H9 (cell line): ENCODE measurements around the gene TNKS2. TPM values are rescaled to one million over a fixed set of nuclear protein-coding genes. Genes with fewer than 3 reads are reported as not detected.

ENCODE experiments used
- DNase-seq: peaks from one replicate; pipeline ENCODE4 v3.0.0-alpha.2; 2017
- H2AFZ ChIP-seq: one replicate; pipeline ENCODE4 v1.6.1; 2013; ENCODE audit warnings: mild to moderate bottlenecking, low read length, control low read depth, moderate library complexity
- H2AK5ac ChIP-seq: 2 replicates; pipeline ENCODE4 v1.6.1; 2013; ENCODE audit warnings: low read length, control low read depth, mixed read lengths; ENCODE audit not compliant: insufficient read length
- H2BK120ac ChIP-seq: one replicate; pipeline ENCODE4 v1.6.1; 2013; ENCODE audit warnings: low read depth, mild to moderate bottlenecking, low read length, control low read depth, inconsistent platforms; ENCODE audit not compliant: poor library complexity, severe bottlenecking
- H2BK12ac ChIP-seq: 2 replicates; pipeline ENCODE4 v1.6.1; 2013; ENCODE audit warnings: low read length, control low read depth, mixed read lengths, low read depth; ENCODE audit not compliant: insufficient read length
- H2BK15ac ChIP-seq: 2 replicates; pipeline ENCODE4 v1.6.1; 2013; ENCODE audit warnings: low read depth, low read length, control low read depth
- H2BK20ac ChIP-seq: one replicate; pipeline ENCODE4 v1.6.1; 2013; ENCODE audit warnings: low read depth, mild to moderate bottlenecking, low read length, control low read depth, inconsistent platforms; ENCODE audit not compliant: poor library complexity, severe bottlenecking
- H2BK5ac ChIP-seq: 2 replicates; pipeline ENCODE4 v1.6.1; 2013; ENCODE audit warnings: low read length, control low read depth, mixed read lengths; ENCODE audit not compliant: insufficient read length
- H3K14ac ChIP-seq: 2 replicates; pipeline ENCODE4 v1.6.1; 2013; ENCODE audit warnings: low read length, control low read depth; ENCODE audit not compliant: insufficient read depth
- H3K18ac ChIP-seq: 2 replicates; pipeline ENCODE4 v1.6.1; 2013; ENCODE audit warnings: low read depth, mild to moderate bottlenecking, mixed read lengths, low read length, control low read depth; ENCODE audit not compliant: insufficient read length
- H3K23ac ChIP-seq: 2 replicates; pipeline ENCODE4 v1.6.1; 2013; ENCODE audit warnings: low read length, control low read depth, mixed read lengths, low read depth; ENCODE audit not compliant: insufficient read length
- H3K23me2 ChIP-seq: 2 replicates; pipeline ENCODE4 v1.6.1; 2013; ENCODE audit warnings: low read depth, mild to moderate bottlenecking, mixed read lengths, low read length, control low read depth; ENCODE audit not compliant: insufficient read length, poor library complexity, severe bottlenecking
- H3K27ac ChIP-seq: 2 replicates; pipeline ENCODE4 v1.5.1; 2013; ENCODE audit warnings: low read length, control low read depth, mixed read lengths, low read depth; ENCODE audit not compliant: insufficient read length
- H3K27me3 ChIP-seq: 2 replicates; pipeline ENCODE4 v1.6.1; 2013; ENCODE audit warnings: low read length, control low read depth, inconsistent platforms; ENCODE audit not compliant: insufficient read depth
- H3K4ac ChIP-seq: 2 replicates; pipeline ENCODE4 v1.6.1; 2013; ENCODE audit warnings: low read depth, mild to moderate bottlenecking, control low read depth, inconsistent platforms, low read length, moderate library complexity
- H3K4me1 ChIP-seq: 2 replicates; pipeline ENCODE4 v1.6.1; 2013; ENCODE audit warnings: low read length, control low read depth, inconsistent platforms; ENCODE audit not compliant: insufficient read depth
- H3K4me2 ChIP-seq: 2 replicates; pipeline ENCODE4 v1.6.1; 2013; ENCODE audit warnings: low read length, control low read depth, mixed read lengths; ENCODE audit not compliant: insufficient read length, insufficient read depth
- H3K56ac ChIP-seq: 2 replicates; pipeline ENCODE4 v1.6.1; 2013; ENCODE audit warnings: low read depth, mild to moderate bottlenecking, mixed read lengths, low read length, control low read depth; ENCODE audit not compliant: insufficient read length
- H3K79me1 ChIP-seq: 2 replicates; pipeline ENCODE4 v1.6.1; 2013; ENCODE audit warnings: low read depth, mild to moderate bottlenecking, moderate library complexity, low read length, control low read depth, inconsistent platforms; ENCODE audit not compliant: insufficient read depth, poor library complexity, severe bottlenecking
- H3K79me2 ChIP-seq: 2 replicates; pipeline ENCODE4 v1.6.1; 2013; ENCODE audit warnings: low read length, control low read depth, inconsistent platforms; ENCODE audit not compliant: insufficient read depth
- H3K9ac ChIP-seq: 2 replicates; pipeline ENCODE4 v1.6.1; 2013; ENCODE audit warnings: low read length, control low read depth, mixed read lengths; ENCODE audit not compliant: insufficient read length; ENCODE audit errors: extremely low read depth
- H3K9me3 ChIP-seq: one replicate; pipeline ENCODE4 v1.6.1; 2013; ENCODE audit warnings: low read depth, low read length, inconsistent platforms; ENCODE audit not compliant: control insufficient read depth
- H3T11ph ChIP-seq: one replicate; pipeline ENCODE4 v1.6.1; 2013; ENCODE audit warnings: mild to moderate bottlenecking, low read length, control low read depth, inconsistent platforms
- H4K20me1 ChIP-seq: one replicate; pipeline ENCODE4 v1.6.1; 2013; ENCODE audit not compliant: control insufficient read depth, insufficient read length, insufficient read depth
- H4K5ac ChIP-seq: 2 replicates; pipeline ENCODE4 v1.6.1; 2013; ENCODE audit warnings: low read depth, mild to moderate bottlenecking, mixed read lengths, low read length, control low read depth; ENCODE audit not compliant: insufficient read length
- H4K8ac ChIP-seq: replicated peaks from 2 replicates; pipeline ENCODE4 v1.6.1; 2013; ENCODE audit warnings: low read length, control low read depth, mixed read lengths, low read depth; ENCODE audit not compliant: insufficient read length
- H4K91ac ChIP-seq: 2 replicates; pipeline ENCODE4 v1.6.1; 2013; ENCODE audit warnings: low read depth, mild to moderate bottlenecking, moderate library complexity, mixed read lengths, low read length, control low read depth; ENCODE audit not compliant: insufficient read length
- H3K27ac Mint-ChIP-seq, 3 experiments: 2 replicates in 2 of 3; 3 replicates in 1 of 3; pipeline ENCODE4 v1.8.0; 2020 to 2021; ENCODE audit warnings: mixed read lengths in 3 of 3, mild to moderate bottlenecking in 1 of 3, moderate library complexity in 1 of 3
- H3K27me3 Mint-ChIP-seq: 2 replicates; pipeline ENCODE4 v1.8.0; 2021; ENCODE audit warnings: low read depth, mild to moderate bottlenecking, moderate library complexity, mixed read lengths
- H3K36me3 Mint-ChIP-seq, 3 experiments: 2 replicates in 2 of 3; 3 replicates in 1 of 3; pipeline ENCODE4 v1.8.0; 2020 to 2021; ENCODE audit warnings: low read depth in 3 of 3, mixed read lengths in 3 of 3; ENCODE audit not compliant: insufficient read depth in 1 of 3
- H3K4me1 Mint-ChIP-seq, 2 experiments: 2 replicates each; pipeline ENCODE4 v1.8.0; 2020; ENCODE audit warnings: mixed read lengths in 2 of 2
- H3K4me3 Mint-ChIP-seq, 2 experiments: 2 replicates in 1 of 2; 3 replicates in 1 of 2; pipeline ENCODE4 v1.8.0; 2020 to 2021; ENCODE audit warnings: mild to moderate bottlenecking in 2 of 2, mixed read lengths in 2 of 2, moderate library complexity in 1 of 2
- H3K9me3 Mint-ChIP-seq, 2 experiments: 2 replicates in 1 of 2; 3 replicates in 1 of 2; pipeline ENCODE4 v1.8.0; 2020; ENCODE audit warnings: mild to moderate bottlenecking in 2 of 2, mixed read lengths in 2 of 2, moderate library complexity in 1 of 2
- CTCF ChIP-seq: fragments of 200-600 bp; sonication (generic); conservative IDR thresholded peaks from 3 replicates; pipeline ENCODE4 v1.8.0; 2021; ENCODE audit warnings: antibody characterized with exemption, mild to moderate bottlenecking
- WGBS: extraction: QIAGEN DNeasy Blood & Tissue Kit; methylation state at CpG from one replicate; pipeline ENCODE4 v1.1.7; 2013; ENCODE audit warnings: missing lambda C conversion rate, low lambda C conversion rate, mixed read lengths; ENCODE audit not compliant: insufficient read length; ENCODE audit errors: extremely low coverage; 5-methylcytosine and 5-hydroxymethylcytosine counted together
- total RNA-seq: library from RNA; stranded (reverse); gene quantifications from 2 replicates; pipeline ENCODE4 v1.2.1, GENCODE V29; 2021

Gene TNKS2
- total RNA-seq, 1 experiment from 2014 or later, result 58.9 TPM

- no peak overlapping the region for H3K4ac ChIP-seq
- WGBS, result no CpG with 5 or more reads among the region's 8 CpGs
- no peak overlapping the region for H4K5ac ChIP-seq
- no peaks in the 10 kb centered on the region for H3K23me2 ChIP-seq
- H3K9me3 ChIP-seq, result no peaks in the 10 kb centered on the region
- Mint-ChIP-seq H3K4me3 (no peak overlapping the region), H3K9me3 (peaks cover 11 to 15% of the 10 kb centered on the region in 2 experiments), H3K27ac (no peak overlapping the region), H3K36me3 (peaks cover 0 to 15% (median 13%) of the 10 kb centered on the region in 3 experiments; a peak in 5 of 7 replicates), H3K4me1 (peaks cover 23 to 29% of the 10 kb centered on the region in 2 experiments), H3K27me3 (no peaks in the 10 kb centered on the region)
- no peaks in the 10 kb centered on the region for H4K20me1 ChIP-seq
- no peak overlapping the region for H4K91ac ChIP-seq
- H4K8ac ChIP-seq, result no peak overlapping the region
- H3K27me3 ChIP-seq, result no peaks in the 10 kb centered on the region
- no peak overlapping the region for H2AFZ ChIP-seq
- H3K79me2 ChIP-seq, result no peaks in the 10 kb centered on the region
- TF ChIP-seq CTCF, result no peak
- no peak for DNase-seq
- no peak overlapping the region for H2BK120ac ChIP-seq
- H2BK15ac ChIP-seq, result no peak overlapping the region
- no peak overlapping the region for H3K27ac ChIP-seq
- no peak overlapping the region for H3K14ac ChIP-seq
- no peak overlapping the region for H2BK20ac ChIP-seq
- no peak overlapping the region for H3K4me2 ChIP-seq
- H2AK5ac ChIP-seq, result no peak overlapping the region
- H2BK5ac ChIP-seq, result no peak overlapping the region
- H3K23ac ChIP-seq, result no peak overlapping the region
- no peak overlapping the region for H2BK12ac ChIP-seq
- no peak overlapping the region for H3K56ac ChIP-seq
- H3K18ac ChIP-seq, result no peak overlapping the region
- H3K9ac ChIP-seq, result no peak overlapping the region
- no peaks in the 10 kb centered on the region for H3K4me1 ChIP-seq
- H3K79me1 ChIP-seq, result no peaks in the 10 kb centered on the region
- no peak overlapping the region for H3T11ph ChIP-seq
These were observed 99.2 kb downstream of the TNKS2 start for GRCh38 chr10:91897421-91897820.
